ENCODE data around the gene PTTG1.

- no peak for TF ChIP-seq CTCF (conservative IDR thresholded peaks at IDR 0.05; ENCODE audit: low read depth, low read length)
- no peak for TF ChIP-seq USF2 (IDR thresholded peaks at IDR 0.05; ENCODE audit: low read depth, low read length)
Measured at GRCh38 chr5:160437271-160437670, 15.6 kb downstream of the PTTG1 start.

All from IMR-90 (cell line).